22Rv1 (cell line): ENCODE data around the gene CXCL17.
"Not testable (repeated sequence)": the region's sequence is repeated elsewhere in the genome, so short reads cannot be mapped to it uniquely, and the experiment has no call there.

Source experiments
- H3K27ac ChIP-seq: fragments of 450-650 bp; 2 replicates; pipeline ENCODE4 v1.5.1; 2017
- ZFX ChIP-seq: fragments of 450-650 bp; IDR thresholded peaks from 2 replicates; pipeline ENCODE4 v1.6.1; 2017; ENCODE audit warnings: antibody characterized with exemption, borderline replicate concordance
- TF ChIP-seq, protein P1 (sequence below): fragments of 450-650 bp; IDR thresholded peaks from 2 replicates; pipeline ENCODE4 v1.5.1; 2017; ENCODE audit warnings: mild to moderate bottlenecking

CXCL17 gene

GRCh38 chr19:42461700-42462324 is 19.1 kb upstream of the CXCL17 start:
- TF ChIP-seq, protein P1, sequence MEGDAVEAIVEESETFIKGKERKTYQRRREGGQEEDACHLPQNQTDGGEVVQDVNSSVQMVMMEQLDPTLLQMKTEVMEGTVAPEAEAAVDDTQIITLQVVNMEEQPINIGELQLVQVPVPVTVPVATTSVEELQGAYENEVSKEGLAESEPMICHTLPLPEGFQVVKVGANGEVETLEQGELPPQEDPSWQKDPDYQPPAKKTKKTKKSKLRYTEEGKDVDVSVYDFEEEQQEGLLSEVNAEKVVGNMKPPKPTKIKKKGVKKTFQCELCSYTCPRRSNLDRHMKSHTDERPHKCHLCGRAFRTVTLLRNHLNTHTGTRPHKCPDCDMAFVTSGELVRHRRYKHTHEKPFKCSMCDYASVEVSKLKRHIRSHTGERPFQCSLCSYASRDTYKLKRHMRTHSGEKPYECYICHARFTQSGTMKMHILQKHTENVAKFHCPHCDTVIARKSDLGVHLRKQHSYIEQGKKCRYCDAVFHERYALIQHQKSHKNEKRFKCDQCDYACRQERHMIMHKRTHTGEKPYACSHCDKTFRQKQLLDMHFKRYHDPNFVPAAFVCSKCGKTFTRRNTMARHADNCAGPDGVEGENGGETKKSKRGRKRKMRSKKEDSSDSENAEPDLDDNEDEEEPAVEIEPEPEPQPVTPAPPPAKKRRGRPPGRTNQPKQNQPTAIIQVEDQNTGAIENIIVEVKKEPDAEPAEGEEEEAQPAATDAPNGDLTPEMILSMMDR, result no peak
- TF ChIP-seq ZFX, result no peak
- H3K27ac ChIP-seq, result no peak overlapping the region

DNA sequence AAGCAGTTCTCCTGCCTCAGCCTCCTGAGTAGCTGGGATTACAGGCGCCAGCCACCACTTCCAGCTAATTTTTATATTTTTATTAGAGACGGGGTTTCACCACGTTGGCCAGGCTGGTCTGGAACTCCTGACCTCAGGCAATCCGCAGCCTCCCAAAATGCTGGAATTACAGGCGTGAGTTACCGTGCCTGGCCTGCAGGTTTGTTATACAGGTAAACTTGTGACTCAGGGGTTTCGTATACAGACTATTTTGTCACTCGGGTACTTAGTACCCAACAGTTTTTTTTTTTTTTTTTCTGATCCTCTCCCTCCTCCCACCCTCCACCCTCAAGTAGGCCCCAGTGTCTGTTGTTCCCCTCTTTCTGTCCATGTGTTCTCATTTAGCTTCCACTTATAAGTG is 18.5 kb upstream of the CXCL17 start:
- not testable (repeated sequence) for H3K27ac ChIP-seq

- no peak for TF ChIP-seq ZFX
- TF ChIP-seq, protein P1, result no peak
- no peak overlapping the region for H3K27ac ChIP-seq
These were observed 17.2 kb upstream of the CXCL17 start for GRCh38 chr19:42459926-42460325.

DNA sequence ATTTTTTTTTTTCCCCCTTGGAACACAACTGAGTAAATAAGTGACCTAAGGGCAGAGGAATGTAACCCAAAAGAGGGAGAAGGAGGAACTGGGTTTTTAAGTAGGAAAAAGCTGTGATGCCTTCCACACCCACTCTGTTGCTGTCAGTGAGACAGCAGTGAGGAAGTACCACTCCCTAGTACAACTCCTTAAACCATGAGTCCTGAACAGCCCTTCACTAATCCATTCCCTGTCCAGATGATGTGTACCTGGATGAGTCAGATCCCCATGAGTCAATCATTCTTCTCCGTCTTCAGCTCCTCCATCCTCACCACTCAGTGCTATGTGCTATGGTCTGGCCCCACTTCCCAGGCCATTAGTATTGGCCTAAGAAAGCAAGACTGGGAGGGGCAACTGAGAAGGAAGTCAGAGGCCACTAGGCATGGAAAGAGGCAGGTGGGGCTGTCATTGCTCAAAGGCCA is 12.9 kb upstream of the CXCL17 start:
- TF ChIP-seq, protein P1, result no peak
- no peak for TF ChIP-seq ZFX
- no peak overlapping the region for H3K27ac ChIP-seq

DNA sequence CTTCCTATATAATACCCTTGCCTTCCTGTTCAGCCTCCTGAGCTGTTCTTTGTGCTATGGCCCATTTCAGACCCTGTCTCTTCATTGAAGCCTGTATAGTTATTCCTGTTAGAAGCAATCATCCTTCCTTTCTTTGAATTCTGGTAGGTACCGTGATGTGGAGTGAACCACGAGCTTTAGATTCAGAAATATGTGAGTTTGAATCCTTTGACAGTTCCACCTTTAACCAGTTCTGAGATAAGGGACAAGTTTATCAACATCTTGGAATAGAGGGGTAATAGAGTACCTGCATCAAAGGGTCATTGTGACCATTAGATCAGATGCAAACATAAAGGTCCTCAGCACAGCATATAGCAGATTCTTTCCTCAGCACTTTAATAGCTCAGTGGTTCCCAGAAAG is 12.3 kb upstream of the CXCL17 start:
- H3K27ac ChIP-seq, result no peak overlapping the region
- TF ChIP-seq, protein P1, result no peak
- TF ChIP-seq ZFX, result no peak

- TF ChIP-seq, protein P1, result no peak
- no peak for TF ChIP-seq ZFX
- no peak overlapping the region for H3K27ac ChIP-seq
These were observed 9.8 kb upstream of the CXCL17 start for GRCh38 chr19:42452590-42452989.

DNA sequence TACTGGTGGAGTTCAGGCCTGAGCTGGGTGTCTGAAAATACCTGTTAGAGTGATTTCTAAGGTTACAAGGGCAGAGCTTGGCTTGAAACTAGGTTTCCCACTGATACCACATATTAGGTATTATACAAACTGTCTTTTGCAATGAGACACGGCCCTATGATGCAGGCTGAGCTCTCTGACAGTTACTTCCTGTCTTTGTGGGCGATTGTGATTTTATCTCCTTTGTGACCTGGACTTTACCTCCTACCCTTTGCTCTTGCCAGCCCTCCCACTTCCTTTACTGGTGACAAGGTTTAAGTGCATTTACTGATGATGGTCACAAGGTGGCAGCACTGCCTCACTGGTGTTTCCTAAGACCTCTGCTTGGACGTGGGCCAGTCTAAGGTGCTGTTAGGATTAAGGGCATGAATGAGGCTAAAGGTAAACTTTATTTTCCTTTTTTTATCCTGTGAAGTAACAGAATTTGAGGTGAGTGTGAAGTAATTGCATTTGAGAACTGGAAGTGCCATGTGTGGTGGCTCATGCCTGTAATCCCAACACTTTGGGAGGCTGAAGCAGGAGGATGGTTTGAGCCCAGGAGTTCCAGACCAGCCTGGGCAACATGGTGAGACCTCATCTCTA is 7.7 kb upstream of the CXCL17 start:
- no peak for TF ChIP-seq ZFX
- TF ChIP-seq, protein P1, result peak; percentile 90
- H3K27ac ChIP-seq, result no peak overlapping the region

- H3K27ac ChIP-seq, result not testable (repeated sequence)
These were observed 5.6 kb upstream of the CXCL17 start for GRCh38 chr19:42448306-42448705.
